ENCODE data around the gene TGFB1I1. TPM values are rescaled to one million over a fixed set of nuclear protein-coding genes. Genes with fewer than 3 reads are reported as not detected.

The TGFB1I1 gene
- total and polyA plus RNA-seq, 2 donors (not counting 3 experiments of a cell fraction or from before 2014, with no cell fraction given), result 73.7 to 115 TPM

GRCh38 chr16:31453255-31454204 is 18.4 kb upstream of the TGFB1I1 start:
- intact Hi-C loops (cut with micrococcal nuclease), result no loop called here

More at GRCh38 chr16:31453255-31454204, 18.4 kb upstream of the TGFB1I1 start:
- no peak for TF ChIP-seq MYC (IDR thresholded peaks at IDR 0.05; ENCODE audit: low read depth, low read length)
- TF ChIP-seq MAX (IDR thresholded peaks at IDR 0.05; ENCODE audit: insufficient read depth, insufficient read length), result no peak
- TF ChIP-seq POLR2AphosphoS5 (IDR thresholded peaks at IDR 0.05; ENCODE audit: insufficient read depth, low read depth, low read length), result no peak
- no peak for TF ChIP-seq CTCF (IDR thresholded peaks at IDR 0.05; ENCODE audit: extremely low read depth in 1 of 2, insufficient read depth in 1 of 2, low read depth in 1 of 2, low read length in 2 of 2)
- no peak for TF ChIP-seq POLR2A (IDR thresholded peaks at IDR 0.05; ENCODE audit: low read depth, low read length)
- no peak for TF ChIP-seq FOS (IDR thresholded peaks at IDR 0.05; ENCODE audit: borderline replicate concordance, insufficient read depth, low read length)
- no peak for TF ChIP-seq GATA2 (IDR thresholded peaks at IDR 0.05; ENCODE audit: insufficient read depth, insufficient read length, low read depth, low read length)
- TF ChIP-seq JUN (IDR thresholded peaks at IDR 0.05; ENCODE audit: borderline replicate concordance, insufficient read depth, insufficient read length, low read depth), result no peak
- TF ChIP-seq EZH2 (IDR thresholded peaks at IDR 0.05; ENCODE audit: borderline replicate concordance, low read depth, low read length, severe bottlenecking), result no peak
- Histone ChIP-seq H3K4me1 (ENCODE audit: control insufficient read depth, extremely low read depth, insufficient read depth, low read length) (peaks cover 29% of the 10 kb centered on the region), H3K4me2 (ENCODE audit: insufficient read depth, low read length) (no peak overlapping the region), H3K9me3 (replicated peaks; ENCODE audit: control insufficient read depth, insufficient read depth, low read length) (no peaks in the 10 kb centered on the region), H3K27ac (ENCODE audit: insufficient read depth, low read depth, low read length) (peak overlapping the region; percentile 13), H3K9me1 (replicated peaks; ENCODE audit: control insufficient read depth, extremely low read depth, insufficient read depth, low read length) (no peaks in the 10 kb centered on the region), H3K4me3 (replicated peaks in 1 of 3; ENCODE audit: insufficient read depth in 1 of 3, low read depth in 1 of 3, low read length in 3 of 3) (no peak overlapping the region), H3K79me2 (ENCODE audit: control insufficient read depth, insufficient read depth, low read length) (peaks cover 32% of the 10 kb centered on the region), H4K20me1 (replicated peaks; ENCODE audit: control insufficient read depth, extremely low read depth, insufficient read depth, low read length) (no peaks in the 10 kb centered on the region), H3K9ac (replicated peaks; ENCODE audit: extremely low read depth, insufficient read depth, low read length) (no peak overlapping the region), H2AFZ (ENCODE audit: low read depth, low read length) (no peak overlapping the region), H3K27me3 (ENCODE audit: control insufficient read depth in 2 of 2, insufficient read depth in 2 of 2, low read length in 2 of 2) (no peaks in the 10 kb centered on the region), H3K36me3 (ENCODE audit: control insufficient read depth in 2 of 2, extremely low read depth in 1 of 2, insufficient read depth in 2 of 2, low read length in 2 of 2) (no peaks in the 10 kb centered on the region)
- CTCF ChIA-PET, result interaction anchor here (1.2 to 3.1 kb wide), 5 partner anchors 10 to 469 kb away, joined by 3 to 39 read pairs (median 4); partner anchors contain the start of genes HSD3B7 and ZNF843
- POLR2A ChIA-PET, result interaction anchor here (1.8 kb wide), 1 partner anchor 11 kb away, joined by 5 read pairs; the partner anchor contains the start of gene ZNF843
- no TSS peak for BruUV-seq (replicated peaks)
- DNase-seq (ENCODE audit: low read depth, low spot score) (no peak), FAIRE-seq (no peak)
- dilution Hi-C loops (cut with MboI; ENCODE audit: extremely low pct_ligation_motif_present, low sequenced_read_pairs), result no loop called here
